ENCODE results near the gene CDK5R1.

CDK5R1 gene

DNA sequence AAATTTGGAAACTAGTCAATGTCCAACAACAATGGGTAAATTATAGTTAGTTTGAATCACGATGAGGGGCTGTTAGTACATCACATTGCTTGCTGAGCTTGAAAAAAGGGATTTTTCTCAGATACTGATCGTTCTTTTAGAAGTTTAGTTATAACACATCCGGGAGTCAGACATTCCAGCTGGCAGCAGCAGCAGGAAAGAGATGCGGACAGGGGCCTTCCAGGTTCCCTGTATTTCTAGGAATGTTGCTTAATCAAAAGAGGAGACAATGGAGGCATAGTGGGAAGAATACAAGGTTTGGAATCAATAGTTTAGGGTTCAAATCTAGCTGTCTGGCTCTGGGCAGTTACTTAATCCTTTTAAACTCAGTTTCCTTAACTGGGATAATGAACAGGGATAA is 27.8 kb downstream of the CDK5R1 start:
- Histone ChIP-seq H3K9me2 (replicated peaks; ENCODE audit: insufficient read depth, low read length) (no peaks in the 10 kb centered on the region), H3K9ac (ENCODE audit: low read length) (no peak overlapping the region), H4K20me1 (ENCODE audit: insufficient read depth, low read length) (no peaks in the 10 kb centered on the region), H3K4me2 (ENCODE audit: low read depth, low read length) (no peak overlapping the region), H2AFZ (ENCODE audit: low read length) (no peak overlapping the region), H3K27me3 (replicated peaks; ENCODE audit: insufficient read depth, low read length) (no peaks in the 10 kb centered on the region), H3K36me3 (replicated peaks; ENCODE audit: insufficient read depth, low read length) (no peaks in the 10 kb centered on the region), H3K79me2 (ENCODE audit: low read length) (no peaks in the 10 kb centered on the region), H3K4me3 (ENCODE audit: low read length) (no peak overlapping the region), H3F3A (ENCODE audit: insufficient read depth, low read length) (no peaks in the 10 kb centered on the region), H3K9me3 (replicated peaks; ENCODE audit: insufficient read depth, low read length) (no peaks in the 10 kb centered on the region), H3K4me1 (ENCODE audit: low read length) (no peaks in the 10 kb centered on the region), H3K27ac (ENCODE audit: low read length) (no peak overlapping the region)
- TF ChIP-seq EZH2 (optimal IDR thresholded peaks at IDR 0.05; ENCODE audit: low read depth, low read length) (no peak), EZH2phosphoT487 (IDR thresholded peaks at IDR 0.05; ENCODE audit: low read length) (no peak)
- TF ChIP-seq, protein P1, sequence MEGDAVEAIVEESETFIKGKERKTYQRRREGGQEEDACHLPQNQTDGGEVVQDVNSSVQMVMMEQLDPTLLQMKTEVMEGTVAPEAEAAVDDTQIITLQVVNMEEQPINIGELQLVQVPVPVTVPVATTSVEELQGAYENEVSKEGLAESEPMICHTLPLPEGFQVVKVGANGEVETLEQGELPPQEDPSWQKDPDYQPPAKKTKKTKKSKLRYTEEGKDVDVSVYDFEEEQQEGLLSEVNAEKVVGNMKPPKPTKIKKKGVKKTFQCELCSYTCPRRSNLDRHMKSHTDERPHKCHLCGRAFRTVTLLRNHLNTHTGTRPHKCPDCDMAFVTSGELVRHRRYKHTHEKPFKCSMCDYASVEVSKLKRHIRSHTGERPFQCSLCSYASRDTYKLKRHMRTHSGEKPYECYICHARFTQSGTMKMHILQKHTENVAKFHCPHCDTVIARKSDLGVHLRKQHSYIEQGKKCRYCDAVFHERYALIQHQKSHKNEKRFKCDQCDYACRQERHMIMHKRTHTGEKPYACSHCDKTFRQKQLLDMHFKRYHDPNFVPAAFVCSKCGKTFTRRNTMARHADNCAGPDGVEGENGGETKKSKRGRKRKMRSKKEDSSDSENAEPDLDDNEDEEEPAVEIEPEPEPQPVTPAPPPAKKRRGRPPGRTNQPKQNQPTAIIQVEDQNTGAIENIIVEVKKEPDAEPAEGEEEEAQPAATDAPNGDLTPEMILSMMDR (IDR thresholded peaks at IDR 0.05; ENCODE audit: low read length): no peak
- DNase-seq: no peak

DNA sequence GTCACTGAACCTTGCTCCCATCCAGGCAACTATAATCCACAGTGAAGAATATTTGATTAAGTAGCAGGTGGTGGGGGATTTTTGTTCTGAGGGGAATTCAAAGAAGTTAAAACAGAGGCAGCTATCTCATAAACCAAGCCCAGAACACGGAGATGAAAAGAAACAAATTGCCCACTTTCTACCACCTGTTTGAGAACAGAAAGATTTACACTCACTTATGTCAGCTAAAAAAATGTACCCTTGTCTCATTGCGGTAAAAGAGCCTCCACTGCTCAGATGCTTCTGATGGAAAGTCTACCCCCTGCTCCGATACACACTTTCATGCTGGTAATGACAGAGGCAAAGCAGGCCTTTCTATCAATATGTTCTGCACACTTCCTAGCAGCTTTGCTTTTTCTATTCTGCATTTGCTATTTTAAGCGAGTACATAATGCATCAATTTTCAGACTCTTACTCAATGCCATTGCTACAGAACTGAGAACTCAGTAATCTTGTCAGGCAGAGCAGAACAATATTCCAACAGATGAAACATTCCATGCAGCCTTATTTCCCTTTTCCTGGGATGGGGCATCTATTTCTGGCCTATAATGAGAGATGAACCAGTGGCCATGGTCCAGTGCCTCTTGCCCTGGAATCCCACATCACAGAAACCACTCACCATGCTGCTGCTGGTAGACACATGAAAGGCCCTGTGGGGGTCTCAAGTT is 29.0 kb downstream of the CDK5R1 start:
- Histone ChIP-seq H3K79me2 (ENCODE audit: low read length) (no peaks in the 10 kb centered on the region), H3K27ac (ENCODE audit: low read length) (no peak overlapping the region), H3K4me1 (ENCODE audit: low read length) (no peaks in the 10 kb centered on the region), H3F3A (ENCODE audit: insufficient read depth, low read length) (no peaks in the 10 kb centered on the region), H2AFZ (ENCODE audit: low read length) (no peak overlapping the region), H3K36me3 (replicated peaks; ENCODE audit: insufficient read depth, low read length) (no peaks in the 10 kb centered on the region), H3K4me3 (ENCODE audit: low read length) (no peak overlapping the region), H3K27me3 (replicated peaks; ENCODE audit: insufficient read depth, low read length) (no peaks in the 10 kb centered on the region), H4K20me1 (ENCODE audit: insufficient read depth, low read length) (no peaks in the 10 kb centered on the region), H3K9me3 (replicated peaks; ENCODE audit: insufficient read depth, low read length) (no peaks in the 10 kb centered on the region), H3K9ac (ENCODE audit: low read length) (no peak overlapping the region), H3K9me2 (replicated peaks; ENCODE audit: insufficient read depth, low read length) (no peaks in the 10 kb centered on the region), H3K4me2 (ENCODE audit: low read depth, low read length) (no peak overlapping the region)
- no peak for DNase-seq
- no peak for TF ChIP-seq EZH2 (optimal IDR thresholded peaks at IDR 0.05; ENCODE audit: low read depth, low read length)
- no peak for TF ChIP-seq EZH2phosphoT487 (IDR thresholded peaks at IDR 0.05; ENCODE audit: low read length)
- TF ChIP-seq, protein P1 (IDR thresholded peaks at IDR 0.05; ENCODE audit: low read length): no peak

DNA sequence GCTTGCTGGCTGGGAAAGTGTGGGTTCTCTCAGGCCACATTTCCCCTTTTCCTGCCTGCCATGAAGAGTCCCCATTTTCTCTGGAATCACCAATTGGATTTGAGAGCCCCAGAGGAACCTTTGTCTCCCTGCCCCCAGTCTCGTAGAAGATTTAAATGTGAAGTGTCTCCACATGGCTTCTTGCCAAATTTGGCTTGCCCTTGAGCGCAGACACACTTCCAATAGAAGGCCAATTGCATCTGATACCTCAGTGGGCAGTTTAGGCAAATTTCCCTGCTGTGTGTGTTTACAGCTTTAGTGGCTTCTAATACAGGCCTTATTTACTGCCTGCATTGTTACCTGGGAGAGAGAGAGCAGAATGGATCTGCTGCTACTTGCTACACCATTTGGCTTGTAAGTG is 29.7 kb downstream of the CDK5R1 start:
- TF ChIP-seq EZH2 (optimal IDR thresholded peaks at IDR 0.05; ENCODE audit: low read depth, low read length) (no peak), EZH2phosphoT487 (IDR thresholded peaks at IDR 0.05; ENCODE audit: low read length) (no peak)
- TF ChIP-seq, protein P1 (IDR thresholded peaks at IDR 0.05; ENCODE audit: low read length): no peak
- DNase-seq: no peak
- no peaks in the 10 kb centered on the region for H3F3A ChIP-seq (ENCODE audit: insufficient read depth, low read length)
- H4K20me1 ChIP-seq (ENCODE audit: insufficient read depth, low read length): no peaks in the 10 kb centered on the region
- H3K36me3 ChIP-seq (replicated peaks; ENCODE audit: insufficient read depth, low read length): no peaks in the 10 kb centered on the region
- no peak overlapping the region for H3K4me3 ChIP-seq (ENCODE audit: low read length)
- no peak overlapping the region for H3K9ac ChIP-seq (ENCODE audit: low read length)
- H3K27me3 ChIP-seq (replicated peaks; ENCODE audit: insufficient read depth, low read length): no peaks in the 10 kb centered on the region
- H3K4me2 ChIP-seq (ENCODE audit: low read depth, low read length): no peak overlapping the region
- no peak overlapping the region for H3K27ac ChIP-seq (ENCODE audit: low read length)
- no peaks in the 10 kb centered on the region for H3K9me2 ChIP-seq (replicated peaks; ENCODE audit: insufficient read depth, low read length)
- no peaks in the 10 kb centered on the region for H3K4me1 ChIP-seq (ENCODE audit: low read length)
- no peaks in the 10 kb centered on the region for H3K9me3 ChIP-seq (replicated peaks; ENCODE audit: insufficient read depth, low read length)
- H2AFZ ChIP-seq (ENCODE audit: low read length): no peak overlapping the region
- no peaks in the 10 kb centered on the region for H3K79me2 ChIP-seq (ENCODE audit: low read length)
